SK-N-SH treated with all-trans-retinoic acid at 6 μM for 48 hours (cell line): ENCODE measurements around the gene CIRBP.

ENCODE experiments used
- ATAC-seq: fragments of 200-7000 bp; cut with Tn5 transposase; 3 replicates; pipeline ENCODE4 v1.9.1; 2020; ENCODE audit warnings: mild to moderate bottlenecking, moderate library complexity
- ARNTL ChIP-seq: fragments of 450-650 bp; formaldehyde crosslinking; IDR thresholded peaks from 2 replicates; pipeline ENCODE4 v1.5.0; 2020; ENCODE audit warnings: low read depth, mild to moderate bottlenecking, moderate library complexity, borderline replicate concordance
- BACH2 ChIP-seq: fragments of 250-450 bp; sonication (Bioruptor Pico); IDR thresholded peaks from 2 replicates; pipeline ENCODE4 v1.9.0; 2021; ENCODE audit warnings: mild to moderate bottlenecking, borderline replicate concordance
- CREB5 ChIP-seq: fragments of 250-450 bp; sonication (Bioruptor Pico); IDR thresholded peaks from 2 replicates; pipeline ENCODE4 v1.5.1; 2020; ENCODE audit warnings: low read depth, mild to moderate bottlenecking, moderate library complexity
- CSRNP3 ChIP-seq: fragments of 250-450 bp; sonication (Bioruptor Pico); IDR thresholded peaks from 2 replicates; pipeline ENCODE4 v1.5.1; 2021; ENCODE audit warnings: mild to moderate bottlenecking, moderate library complexity
- ESRRG ChIP-seq: fragments of 250-450 bp; sonication (Bioruptor Pico); IDR thresholded peaks from 2 replicates; pipeline ENCODE4 v1.6.1; 2021; ENCODE audit warnings: mild to moderate bottlenecking
- GLIS3 ChIP-seq: fragments of 250-450 bp; sonication (Bioruptor Pico); IDR thresholded peaks from 2 replicates; pipeline ENCODE4 v1.5.0; 2020; ENCODE audit warnings: mild to moderate bottlenecking, moderate library complexity
- ISL1 ChIP-seq: fragments of 250-450 bp; sonication (Bioruptor Pico); IDR thresholded peaks from 2 replicates; pipeline ENCODE4 v2.1.2; 2022; ENCODE audit warnings: mild to moderate bottlenecking, moderate library complexity
- OSR1 ChIP-seq: fragments of 250-450 bp; sonication (Bioruptor Pico); IDR thresholded peaks from 2 replicates; pipeline ENCODE4 v1.8.0; 2022; ENCODE audit warnings: moderate library complexity, mild to moderate bottlenecking, inconsistent platforms
- PATZ1 ChIP-seq: fragments of 250-450 bp; sonication (Bioruptor Pico); IDR thresholded peaks from 2 replicates; pipeline ENCODE4 v1.8.0; 2020; ENCODE audit warnings: mild to moderate bottlenecking, moderate library complexity, borderline replicate concordance
- POU6F1 ChIP-seq: fragments of 250-450 bp; sonication (Bioruptor Pico); IDR thresholded peaks from 2 replicates; pipeline ENCODE4 v1.8.0; 2021; ENCODE audit warnings: low read depth, mild to moderate bottlenecking, moderate library complexity, borderline replicate concordance
- PPARA ChIP-seq: fragments of 250-450 bp; sonication (Bioruptor Pico); IDR thresholded peaks from 2 replicates; pipeline ENCODE4 v1.5.0; 2020; ENCODE audit warnings: mild to moderate bottlenecking, borderline replicate concordance
- RARB ChIP-seq: fragments of 250-450 bp; sonication (Bioruptor Pico); IDR thresholded peaks from 2 replicates; pipeline ENCODE4 v1.8.0; 2021; ENCODE audit warnings: mild to moderate bottlenecking, moderate library complexity
- SNAI2 ChIP-seq: fragments of 250-450 bp; sonication (Bioruptor Pico); IDR thresholded peaks from 2 replicates; pipeline ENCODE4 v1.5.0; 2020; ENCODE audit warnings: mild to moderate bottlenecking, moderate library complexity
- TCF4 ChIP-seq: fragments of 250-450 bp; sonication (Bioruptor Pico); IDR thresholded peaks from 2 replicates; pipeline ENCODE4 v1.8.0; 2021; ENCODE audit warnings: mild to moderate bottlenecking, moderate library complexity, borderline replicate concordance
- TOX ChIP-seq: fragments of 250-450 bp; sonication (Bioruptor Pico); IDR thresholded peaks from 2 replicates; pipeline ENCODE4 v1.8.0; 2021; ENCODE audit warnings: mild to moderate bottlenecking, moderate library complexity, borderline replicate concordance
- TSHZ2 ChIP-seq: fragments of 250-450 bp; sonication (Bioruptor Pico); IDR thresholded peaks from 2 replicates; pipeline ENCODE4 v1.5.0; 2020; ENCODE audit warnings: mild to moderate bottlenecking, moderate library complexity
- ZFP3 ChIP-seq: fragments of 250-450 bp; sonication (Bioruptor Pico); IDR thresholded peaks from 2 replicates; pipeline ENCODE4 v1.5.0; 2020; ENCODE audit warnings: mild to moderate bottlenecking, moderate library complexity
- ZFP30 ChIP-seq: fragments of 450-650 bp; formaldehyde crosslinking; IDR thresholded peaks from 2 replicates; pipeline ENCODE4 v1.5.0; 2022; ENCODE audit warnings: mild to moderate bottlenecking, moderate library complexity
- ZNF565 ChIP-seq: fragments of 450-650 bp; formaldehyde crosslinking; conservative IDR thresholded peaks from 2 replicates; pipeline ENCODE4 v1.5.0; 2020; ENCODE audit warnings: low read depth, mild to moderate bottlenecking, moderate library complexity
- ZNF70 ChIP-seq: fragments of 450-650 bp; formaldehyde crosslinking; IDR thresholded peaks from 2 replicates; pipeline ENCODE4 v1.5.0; 2020; ENCODE audit warnings: mild to moderate bottlenecking, moderate library complexity
- ZNF8 ChIP-seq: fragments of 450-650 bp; formaldehyde crosslinking; IDR thresholded peaks from 2 replicates; pipeline ENCODE4 v1.5.0; 2020; ENCODE audit warnings: mild to moderate bottlenecking, moderate library complexity

Gene CIRBP

GRCh38 chr19:1230783-1231489, 38.2 kb upstream of the CIRBP start:
- TF ChIP-seq CREB5 (CRISPR knock-in tag) (no peak), ZFP30 (CRISPR knock-in tag) (no peak), ESRRG (no peak), PPARA (CRISPR knock-in tag) (no peak), ZFP3 (no peak), POU6F1 (CRISPR knock-in tag) (no peak), TCF4 (no peak), ISL1 (no peak), ARNTL (CRISPR knock-in tag) (no peak), SNAI2 (no peak), CSRNP3 (no peak), ZNF8 (CRISPR knock-in tag) (no peak), ZNF70 (CRISPR knock-in tag) (no peak), RARB (CRISPR knock-in tag) (no peak), OSR1 (CRISPR knock-in tag) (no peak), ZNF565 (CRISPR knock-in tag) (no peak), TSHZ2 (CRISPR knock-in tag) (no peak)
- no peak for ATAC-seq

- peak; percentile 16 for ATAC-seq
- TF ChIP-seq ZFP3 (no peak), ZNF70 (CRISPR knock-in tag) (no peak), BACH2 (CRISPR knock-in tag) (no peak), ZFP30 (CRISPR knock-in tag) (no peak), GLIS3 (CRISPR knock-in tag) (no peak), TOX (no peak), PATZ1 (no peak), RARB (CRISPR knock-in tag) (no peak), SNAI2 (no peak), TCF4 (no peak), POU6F1 (CRISPR knock-in tag) (no peak), ESRRG (no peak), ISL1 (no peak)
Observed at GRCh38 chr19:1231729-1232637, 37.1 kb upstream of the CIRBP start.
